Suprapubic skin (tissue), 4 donors: ENCODE data around the gene OR2L5. TPM values are rescaled to one million over a fixed set of nuclear protein-coding genes. Genes with fewer than 3 reads are reported as not detected.

Experiments used
- DNase-seq, 2 donors: peaks; one replicate each; pipeline ENCODE4 v3.0.0-alpha.2; 2019; ENCODE audit warnings: low spot score in 2 of 2
- H3K27ac ChIP-seq: fragments of 200-600 bp; sonication (generic); one replicate; pipeline ENCODE4 v1.5.1; 2019
- H3K27me3 ChIP-seq: fragments of 200-600 bp; sonication (generic); one replicate; pipeline ENCODE4 v1.5.1; 2019
- H3K36me3 ChIP-seq: fragments of 200-600 bp; sonication (generic); one replicate; pipeline ENCODE4 v1.5.1; 2019
- H3K4me1 ChIP-seq: fragments of 200-600 bp; sonication (generic); one replicate; pipeline ENCODE4 v1.5.1; 2019
- H3K4me3 ChIP-seq: fragments of 200-600 bp; sonication (generic); one replicate; pipeline ENCODE4 v1.5.1; 2019; ENCODE audit warnings: mild to moderate bottlenecking
- H3K9me3 ChIP-seq: fragments of 200-600 bp; sonication (generic); one replicate; pipeline ENCODE4 v1.5.1; 2019
- EP300 ChIP-seq: sonication (generic); formaldehyde crosslinking; IDR thresholded peaks from one replicate; pipeline ENCODE4 v1.6.1; 2017; ENCODE audit warnings: antibody characterized with exemption
- POLR2A ChIP-seq, 2 donors: fragments of 450-650 bp; IDR thresholded peaks; one replicate each; pipeline ENCODE4 v1.6.1; 2017; ENCODE audit warnings: antibody characterized with exemption in 2 of 2, mild to moderate bottlenecking in 2 of 2, moderate library complexity in 2 of 2
- POLR2AphosphoS5 ChIP-seq, 3 donors: sonication (generic); formaldehyde crosslinking; IDR thresholded peaks; one replicate each; pipeline ENCODE4 v1.6.1; 2017; ENCODE audit warnings: antibody characterized with exemption in 3 of 3
- WGBS: methylation state at CpG from one replicate; pipeline ENCODE4 v1.1.5; 2018; 5-methylcytosine and 5-hydroxymethylcytosine counted together
- total RNA-seq, 4 donors: library from RNA; depleted of rRNA; stranded (reverse); fragments of >200 nt; gene quantifications; one replicate each; pipeline ENCODE4 v1.1.0, GENCODE V29; 2016
- TF ChIP-seq, protein P1 (sequence below), 2 donors: fragments of 200-600 bp in 1 of 2; fragments of 450-650 bp in 1 of 2; sonication (generic) in 1 of 2; IDR thresholded peaks; one replicate each; pipeline ENCODE4 v1.5.1; 2016 to 2019; ENCODE audit warnings: antibody characterized with exemption in 2 of 2, mild to moderate bottlenecking in 1 of 2, moderate library complexity in 1 of 2

OR2L5 gene, protein sequence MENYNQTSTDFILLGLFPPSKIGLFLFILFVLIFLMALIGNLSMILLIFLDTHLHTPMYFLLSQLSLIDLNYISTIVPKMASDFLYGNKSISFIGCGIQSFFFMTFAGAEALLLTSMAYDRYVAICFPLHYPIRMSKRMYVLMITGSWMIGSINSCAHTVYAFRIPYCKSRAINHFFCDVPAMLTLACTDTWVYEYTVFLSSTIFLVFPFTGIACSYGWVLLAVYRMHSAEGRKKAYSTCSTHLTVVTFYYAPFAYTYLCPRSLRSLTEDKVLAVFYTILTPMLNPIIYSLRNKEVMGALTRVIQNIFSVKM
- total RNA-seq, result not detected

GRCh38 chr1:248013229-248013710, at the start of gene OR2L5:
Gene OR2L5 (plus strand): TSS chr1:248013660. CDS start chr1:248021948, 8,288 bp downstream.
- WGBS, result 88% methylated on average over 2 of the region's 2 CpGs

GRCh38 chr1:247964933-247965332, 48.5 kb upstream of the OR2L5 start, which contains the start of gene OR2AK2:
Gene OR2AK2 (plus strand): TSS chr1:247965233. CDS start chr1:247965377, 144 bp downstream.
- Histone ChIP-seq H3K9me3 (peaks cover 7% of the 10 kb centered on the region), H3K27ac (no peak within 1 kb of the TSS), H3K36me3 (no peaks in the 10 kb centered on the region), H3K27me3 (no peaks in the 10 kb centered on the region), H3K4me3 (no peak within 1 kb of the TSS), H3K4me1 (no peaks in the 10 kb centered on the region)
- WGBS, result 93% methylated on average over 2 of the region's 2 CpGs
- DNase-seq, result no peak
- TF ChIP-seq EP300 (no peak), POLR2AphosphoS5 (IDR thresholded peaks at IDR 0.05) (no peak), POLR2A (IDR thresholded peaks at IDR 0.05) (no peak)
- TF ChIP-seq, protein P1, sequence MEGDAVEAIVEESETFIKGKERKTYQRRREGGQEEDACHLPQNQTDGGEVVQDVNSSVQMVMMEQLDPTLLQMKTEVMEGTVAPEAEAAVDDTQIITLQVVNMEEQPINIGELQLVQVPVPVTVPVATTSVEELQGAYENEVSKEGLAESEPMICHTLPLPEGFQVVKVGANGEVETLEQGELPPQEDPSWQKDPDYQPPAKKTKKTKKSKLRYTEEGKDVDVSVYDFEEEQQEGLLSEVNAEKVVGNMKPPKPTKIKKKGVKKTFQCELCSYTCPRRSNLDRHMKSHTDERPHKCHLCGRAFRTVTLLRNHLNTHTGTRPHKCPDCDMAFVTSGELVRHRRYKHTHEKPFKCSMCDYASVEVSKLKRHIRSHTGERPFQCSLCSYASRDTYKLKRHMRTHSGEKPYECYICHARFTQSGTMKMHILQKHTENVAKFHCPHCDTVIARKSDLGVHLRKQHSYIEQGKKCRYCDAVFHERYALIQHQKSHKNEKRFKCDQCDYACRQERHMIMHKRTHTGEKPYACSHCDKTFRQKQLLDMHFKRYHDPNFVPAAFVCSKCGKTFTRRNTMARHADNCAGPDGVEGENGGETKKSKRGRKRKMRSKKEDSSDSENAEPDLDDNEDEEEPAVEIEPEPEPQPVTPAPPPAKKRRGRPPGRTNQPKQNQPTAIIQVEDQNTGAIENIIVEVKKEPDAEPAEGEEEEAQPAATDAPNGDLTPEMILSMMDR (IDR thresholded peaks at IDR 0.05), result no peak

More at GRCh38 chr1:248013229-248013710, at the start of gene OR2L5:
- TF ChIP-seq POLR2A (IDR thresholded peaks at IDR 0.05), result no peak
- no peak for TF ChIP-seq POLR2AphosphoS5 (IDR thresholded peaks at IDR 0.05)
- TF ChIP-seq EP300, result no peak
- TF ChIP-seq, protein P1 (IDR thresholded peaks at IDR 0.05), result no peak
- H3K27ac ChIP-seq, result no peak within 1 kb of the TSS
- no peaks in the 10 kb centered on the region for H3K36me3 ChIP-seq
- no peak within 1 kb of the TSS for H3K4me3 ChIP-seq
- DNase-seq, result no peak
- H3K9me3 ChIP-seq, result peaks cover 10% of the 10 kb centered on the region
- no peaks in the 10 kb centered on the region for H3K27me3 ChIP-seq
- no peaks in the 10 kb centered on the region for H3K4me1 ChIP-seq

DNA sequence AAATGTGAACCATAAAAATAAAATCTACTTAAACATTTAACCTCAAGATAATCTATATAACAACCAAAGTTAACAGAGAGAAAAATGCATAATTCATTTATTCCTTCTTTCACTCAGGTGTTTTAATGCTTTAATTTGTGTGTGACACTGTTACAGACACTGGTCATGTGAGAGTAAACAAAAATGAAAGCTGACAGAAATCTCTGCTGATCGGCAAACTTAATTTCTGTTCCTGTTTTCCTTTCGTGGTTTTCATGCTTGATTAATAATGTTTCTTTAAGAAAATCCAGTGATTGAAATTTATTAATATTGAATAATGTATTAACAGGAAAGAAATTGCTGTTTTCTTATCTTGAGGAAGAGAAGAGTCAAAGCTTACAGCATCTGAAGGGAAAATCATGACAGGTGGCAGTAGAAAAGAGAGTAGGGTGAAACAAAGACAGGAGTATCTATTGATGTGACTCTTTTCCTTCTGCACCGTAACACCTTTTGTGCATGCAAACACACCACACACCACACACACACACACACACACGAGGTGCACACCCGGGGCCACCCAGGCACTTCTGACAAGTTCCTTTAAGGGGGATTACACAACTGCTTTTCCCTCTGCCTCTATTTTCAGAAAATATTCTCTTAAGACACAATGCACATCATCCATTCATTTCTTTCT, 46.8 kb upstream of the OR2L5 start:
- H3K9me3 ChIP-seq, result peaks cover 7% of the 10 kb centered on the region
- WGBS, result 74% methylated on average over 5 of the region's 5 CpGs
- no peak overlapping the region for H3K4me3 ChIP-seq
- no peaks in the 10 kb centered on the region for H3K4me1 ChIP-seq
- DNase-seq, result no peak
- no peaks in the 10 kb centered on the region for H3K27me3 ChIP-seq
- H3K36me3 ChIP-seq, result no peaks in the 10 kb centered on the region
- no peak overlapping the region for H3K27ac ChIP-seq
- TF ChIP-seq POLR2A (IDR thresholded peaks at IDR 0.05), result no peak
- TF ChIP-seq, protein P1 (IDR thresholded peaks at IDR 0.05), result no peak
- TF ChIP-seq POLR2AphosphoS5 (IDR thresholded peaks at IDR 0.05), result no peak
- no peak for TF ChIP-seq EP300

- Histone ChIP-seq H3K4me1 (no peaks in the 10 kb centered on the region), H3K27me3 (no peaks in the 10 kb centered on the region), H3K4me3 (no peak overlapping the region), H3K36me3 (no peaks in the 10 kb centered on the region), H3K27ac (no peak overlapping the region), H3K9me3 (no peaks in the 10 kb centered on the region)
- DNase-seq, result no peak
- no peak for TF ChIP-seq EP300
- no peak for TF ChIP-seq POLR2A (IDR thresholded peaks at IDR 0.05)
- TF ChIP-seq POLR2AphosphoS5 (IDR thresholded peaks at IDR 0.05), result no peak
- TF ChIP-seq, protein P1 (IDR thresholded peaks at IDR 0.05), result no peak
- 61% methylated on average over 2 of the region's 2 CpGs for WGBS
These were observed 20.5 kb upstream of the OR2L5 start for GRCh38 chr1:247992986-247993385.

DNA sequence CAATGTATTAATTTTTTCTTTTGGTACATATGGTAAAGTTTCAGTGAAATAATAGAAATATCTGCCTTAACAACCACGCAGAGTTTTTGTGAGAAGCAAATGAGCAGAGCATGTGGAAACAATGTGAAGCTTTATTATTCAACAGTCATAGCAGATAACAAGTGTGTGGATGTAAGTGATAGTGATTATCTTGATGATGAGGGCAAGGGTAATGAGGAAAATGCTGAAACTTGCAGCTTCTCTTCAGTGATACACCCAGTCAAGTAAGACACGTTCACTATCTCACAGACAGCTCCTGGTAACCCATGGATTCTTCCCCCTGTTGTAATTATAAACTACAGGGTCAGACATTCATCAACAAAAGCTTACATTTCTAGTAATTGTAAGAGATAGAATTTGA, 14.6 kb upstream of the OR2L5 start:
- H3K27me3 ChIP-seq, result no peaks in the 10 kb centered on the region
- WGBS, result 27% methylated on average over 2 of the region's 2 CpGs
- no peaks in the 10 kb centered on the region for H3K36me3 ChIP-seq
- TF ChIP-seq, protein P1 (IDR thresholded peaks at IDR 0.05), result no peak
- TF ChIP-seq POLR2AphosphoS5 (IDR thresholded peaks at IDR 0.05) (no peak), POLR2A (IDR thresholded peaks at IDR 0.05) (no peak), EP300 (no peak)
- DNase-seq, result no peak
- no peak overlapping the region for H3K27ac ChIP-seq
- H3K9me3 ChIP-seq, result peaks cover 4% of the 10 kb centered on the region
- H3K4me1 ChIP-seq, result no peaks in the 10 kb centered on the region
- no peak overlapping the region for H3K4me3 ChIP-seq
